Esophagus squamous epithelium (tissue), 4 donors: ENCODE measurements around the gene CYSLTR2.

Experiments used
- POLR2A ChIP-seq, 4 donors: fragments of 450-650 bp; IDR thresholded peaks; one replicate each; pipeline ENCODE4 v1.6.1; 2017; ENCODE audit warnings: antibody characterized with exemption in 4 of 4, mild to moderate bottlenecking in 4 of 4, moderate library complexity in 3 of 4
- TF ChIP-seq, protein P1 (sequence below), 6 experiments: fragments of 450-650 bp in 4 of 6; fragments of 200-600 bp in 2 of 6; sonication (generic) in 2 of 6; IDR thresholded peaks; one replicate each; pipeline ENCODE4 v1.5.1; 2016 to 2019; ENCODE audit warnings: antibody characterized with exemption in 6 of 6, mild to moderate bottlenecking in 4 of 6, moderate library complexity in 4 of 6

DNA sequence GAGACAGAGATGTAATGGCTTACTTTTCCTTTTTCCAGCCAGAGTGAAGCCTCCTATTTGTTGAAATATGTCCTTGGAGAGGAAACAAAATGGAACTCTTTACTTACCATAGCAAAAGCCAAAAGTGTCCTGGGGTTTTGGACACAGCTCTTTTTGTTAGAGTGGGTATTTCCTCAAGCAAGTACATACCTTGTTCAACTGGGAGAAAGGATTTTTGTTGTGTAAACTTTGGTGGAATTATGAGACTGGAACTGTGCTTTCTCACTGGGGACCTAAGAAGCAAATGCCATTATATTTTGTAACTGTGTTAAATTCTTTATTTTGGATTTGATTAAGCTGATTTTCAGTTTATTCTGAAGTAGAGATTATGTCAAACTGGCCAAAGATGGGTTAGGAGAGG lies 58.4 kb downstream of the CYSLTR2 start:
- TF ChIP-seq, protein P1, sequence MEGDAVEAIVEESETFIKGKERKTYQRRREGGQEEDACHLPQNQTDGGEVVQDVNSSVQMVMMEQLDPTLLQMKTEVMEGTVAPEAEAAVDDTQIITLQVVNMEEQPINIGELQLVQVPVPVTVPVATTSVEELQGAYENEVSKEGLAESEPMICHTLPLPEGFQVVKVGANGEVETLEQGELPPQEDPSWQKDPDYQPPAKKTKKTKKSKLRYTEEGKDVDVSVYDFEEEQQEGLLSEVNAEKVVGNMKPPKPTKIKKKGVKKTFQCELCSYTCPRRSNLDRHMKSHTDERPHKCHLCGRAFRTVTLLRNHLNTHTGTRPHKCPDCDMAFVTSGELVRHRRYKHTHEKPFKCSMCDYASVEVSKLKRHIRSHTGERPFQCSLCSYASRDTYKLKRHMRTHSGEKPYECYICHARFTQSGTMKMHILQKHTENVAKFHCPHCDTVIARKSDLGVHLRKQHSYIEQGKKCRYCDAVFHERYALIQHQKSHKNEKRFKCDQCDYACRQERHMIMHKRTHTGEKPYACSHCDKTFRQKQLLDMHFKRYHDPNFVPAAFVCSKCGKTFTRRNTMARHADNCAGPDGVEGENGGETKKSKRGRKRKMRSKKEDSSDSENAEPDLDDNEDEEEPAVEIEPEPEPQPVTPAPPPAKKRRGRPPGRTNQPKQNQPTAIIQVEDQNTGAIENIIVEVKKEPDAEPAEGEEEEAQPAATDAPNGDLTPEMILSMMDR (IDR thresholded peaks at IDR 0.05) = no peak
- no peak for TF ChIP-seq POLR2A (IDR thresholded peaks at IDR 0.05)
